GM18909 (cell line): Measurements from ENCODE around the gene TRIM2.

Source experiments
- ATAC-seq: cut with Tn5 transposase; IDR thresholded peaks from one replicate; pipeline ENCODE4 v1.9.1; 2021; ENCODE audit warnings: mild to moderate bottlenecking; ENCODE audit not compliant: unreplicated experiment, poor library complexity

TRIM2 gene

GRCh38 chr4:153269218-153269990, 65.2 kb downstream of the TRIM2 start:
- ATAC-seq: no peak

- no peak for ATAC-seq
These were observed 66.1 kb downstream of the TRIM2 start for GRCh38 chr4:153270361-153270760.

GRCh38 chr4:153271820-153272219, 67.6 kb downstream of the TRIM2 start:
- no peak for ATAC-seq

GRCh38 chr4:153273751-153274150, 69.5 kb downstream of the TRIM2 start:
- no peak for ATAC-seq

GRCh38 chr4:153274967-153275366, 70.7 kb downstream of the TRIM2 start:
- no peak for ATAC-seq

GRCh38 chr4:153275380-153276276, 71.4 kb downstream of the TRIM2 start:
- ATAC-seq: no peak

- no peak for ATAC-seq
These were observed 72.7 kb downstream of the TRIM2 start for GRCh38 chr4:153276971-153277370.

- no peak for ATAC-seq
These were observed 77.2 kb downstream of the TRIM2 start for GRCh38 chr4:153281476-153281875.

GRCh38 chr4:153282023-153282422, 77.8 kb downstream of the TRIM2 start:
- ATAC-seq: no peak

GRCh38 chr4:153283260-153283659, 79.0 kb downstream of the TRIM2 start:
- ATAC-seq: no peak

- no peak for ATAC-seq
These were observed 85.9 kb downstream of the TRIM2 start for GRCh38 chr4:153290134-153290533.

- no peak for ATAC-seq
These were observed 87.3 kb downstream of the TRIM2 start for GRCh38 chr4:153291562-153291961.

- no peak for ATAC-seq
These were observed 88.9 kb downstream of the TRIM2 start for GRCh38 chr4:153292897-153293741.

GRCh38 chr4:153293742-153294057, 89.5 kb downstream of the TRIM2 start:
- no peak for ATAC-seq

GRCh38 chr4:153294631-153295030, 90.4 kb downstream of the TRIM2 start:
- ATAC-seq: no peak

- no peak for ATAC-seq
These were observed 91.0 kb downstream of the TRIM2 start for GRCh38 chr4:153295131-153295755.

GRCh38 chr4:153296040-153296823, 92.0 kb downstream of the TRIM2 start:
- no peak for ATAC-seq

- ATAC-seq: no peak
These were observed 92.9 kb downstream of the TRIM2 start for GRCh38 chr4:153297116-153297515.

- ATAC-seq: no peak
These were observed 106.5 kb downstream of the TRIM2 start for GRCh38 chr4:153310793-153311192.
